ENCODE data around the gene UCN3. TPM values are rescaled to one million over a fixed set of nuclear protein-coding genes. Genes with fewer than 3 reads are reported as not detected.

UCN3 gene
- total and polyA plus RNA-seq, 9 of the 15 experiments (the other 6 are each of a cell fraction or from before 2014, with no cell fraction given): not detected

DNA sequence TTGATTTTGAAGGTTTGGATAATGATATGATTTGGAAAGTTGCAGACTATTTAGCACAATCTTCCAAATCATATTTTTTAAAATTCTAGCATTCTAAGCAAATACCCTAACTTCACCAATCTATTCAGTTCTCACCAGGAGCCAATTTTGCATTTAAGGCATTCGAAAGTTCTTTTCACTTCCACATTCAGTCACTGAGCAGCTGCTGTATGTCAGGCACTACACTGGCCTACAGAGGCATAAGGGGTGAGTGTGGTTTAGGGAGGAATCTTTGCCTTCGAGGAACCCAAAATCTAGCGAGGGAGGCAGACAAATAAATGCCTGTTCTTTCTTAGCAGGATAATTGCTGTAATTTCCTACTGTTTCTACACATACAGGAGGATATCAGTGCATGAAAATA, 10.7 kb upstream of the UCN3 start:
- H3K4me3 ChIP-seq: no peak overlapping the region
- POLR2A ChIA-PET: no interaction called here

More for the DNA sequence above, 10.7 kb upstream of the UCN3 start:
- Histone ChIP-seq H3K36me3 (ENCODE audit: control insufficient read depth, insufficient read depth, low read length) (no peaks in the 10 kb centered on the region), H3K9me3 (replicated peaks; ENCODE audit: control insufficient read depth, insufficient read depth, low read depth, low read length) (no peaks in the 10 kb centered on the region), H3K9me1 (ENCODE audit: control insufficient read depth, insufficient read depth, low read length) (no peaks in the 10 kb centered on the region), H3K79me2 (ENCODE audit: control insufficient read depth, insufficient read depth, low read length) (no peaks in the 10 kb centered on the region), H3K4me1 (replicated peaks in 1 of 2; ENCODE audit: control insufficient read depth in 2 of 2, insufficient read depth in 2 of 2, low read length in 2 of 2) (no peaks in the 10 kb centered on the region), H3K27me3 (ENCODE audit: control insufficient read depth in 2 of 2, insufficient read depth in 2 of 2, low read length in 2 of 2) (peaks cover 0 to 4% of the 10 kb centered on the region in 2 experiments; a peak in 1 of 5 replicates), H3K9ac (ENCODE audit: insufficient read depth in 1 of 2, low read depth in 2 of 2, low read length in 2 of 2) (no peak overlapping the region), H3K4me2 (ENCODE audit: insufficient read depth, low read length) (no peak overlapping the region), H3K27ac (ENCODE audit: extremely low read depth, low read depth, low read length) (no peak overlapping the region), H2AFZ (ENCODE audit: low read depth, low read length) (no peak overlapping the region), H4K20me1 (replicated peaks; ENCODE audit: control insufficient read depth, insufficient read depth, low read length) (no peaks in the 10 kb centered on the region)
- in situ Hi-C loops (cut with MboI): no loop called here
- 2% methylated on average over 3 of the region's 3 CpGs for WGBS (ENCODE audit: insufficient coverage, low coverage, missing lambda C conversion rate)
- TF ChIP-seq, protein P1, sequence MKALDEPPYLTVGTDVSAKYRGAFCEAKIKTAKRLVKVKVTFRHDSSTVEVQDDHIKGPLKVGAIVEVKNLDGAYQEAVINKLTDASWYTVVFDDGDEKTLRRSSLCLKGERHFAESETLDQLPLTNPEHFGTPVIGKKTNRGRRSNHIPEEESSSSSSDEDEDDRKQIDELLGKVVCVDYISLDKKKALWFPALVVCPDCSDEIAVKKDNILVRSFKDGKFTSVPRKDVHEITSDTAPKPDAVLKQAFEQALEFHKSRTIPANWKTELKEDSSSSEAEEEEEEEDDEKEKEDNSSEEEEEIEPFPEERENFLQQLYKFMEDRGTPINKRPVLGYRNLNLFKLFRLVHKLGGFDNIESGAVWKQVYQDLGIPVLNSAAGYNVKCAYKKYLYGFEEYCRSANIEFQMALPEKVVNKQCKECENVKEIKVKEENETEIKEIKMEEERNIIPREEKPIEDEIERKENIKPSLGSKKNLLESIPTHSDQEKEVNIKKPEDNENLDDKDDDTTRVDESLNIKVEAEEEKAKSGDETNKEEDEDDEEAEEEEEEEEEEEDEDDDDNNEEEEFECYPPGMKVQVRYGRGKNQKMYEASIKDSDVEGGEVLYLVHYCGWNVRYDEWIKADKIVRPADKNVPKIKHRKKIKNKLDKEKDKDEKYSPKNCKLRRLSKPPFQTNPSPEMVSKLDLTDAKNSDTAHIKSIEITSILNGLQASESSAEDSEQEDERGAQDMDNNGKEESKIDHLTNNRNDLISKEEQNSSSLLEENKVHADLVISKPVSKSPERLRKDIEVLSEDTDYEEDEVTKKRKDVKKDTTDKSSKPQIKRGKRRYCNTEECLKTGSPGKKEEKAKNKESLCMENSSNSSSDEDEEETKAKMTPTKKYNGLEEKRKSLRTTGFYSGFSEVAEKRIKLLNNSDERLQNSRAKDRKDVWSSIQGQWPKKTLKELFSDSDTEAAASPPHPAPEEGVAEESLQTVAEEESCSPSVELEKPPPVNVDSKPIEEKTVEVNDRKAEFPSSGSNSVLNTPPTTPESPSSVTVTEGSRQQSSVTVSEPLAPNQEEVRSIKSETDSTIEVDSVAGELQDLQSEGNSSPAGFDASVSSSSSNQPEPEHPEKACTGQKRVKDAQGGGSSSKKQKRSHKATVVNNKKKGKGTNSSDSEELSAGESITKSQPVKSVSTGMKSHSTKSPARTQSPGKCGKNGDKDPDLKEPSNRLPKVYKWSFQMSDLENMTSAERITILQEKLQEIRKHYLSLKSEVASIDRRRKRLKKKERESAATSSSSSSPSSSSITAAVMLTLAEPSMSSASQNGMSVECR (CRISPR knock-in tag; IDR thresholded peaks at IDR 0.05): no peak
- TF ChIP-seq, protein P2, sequence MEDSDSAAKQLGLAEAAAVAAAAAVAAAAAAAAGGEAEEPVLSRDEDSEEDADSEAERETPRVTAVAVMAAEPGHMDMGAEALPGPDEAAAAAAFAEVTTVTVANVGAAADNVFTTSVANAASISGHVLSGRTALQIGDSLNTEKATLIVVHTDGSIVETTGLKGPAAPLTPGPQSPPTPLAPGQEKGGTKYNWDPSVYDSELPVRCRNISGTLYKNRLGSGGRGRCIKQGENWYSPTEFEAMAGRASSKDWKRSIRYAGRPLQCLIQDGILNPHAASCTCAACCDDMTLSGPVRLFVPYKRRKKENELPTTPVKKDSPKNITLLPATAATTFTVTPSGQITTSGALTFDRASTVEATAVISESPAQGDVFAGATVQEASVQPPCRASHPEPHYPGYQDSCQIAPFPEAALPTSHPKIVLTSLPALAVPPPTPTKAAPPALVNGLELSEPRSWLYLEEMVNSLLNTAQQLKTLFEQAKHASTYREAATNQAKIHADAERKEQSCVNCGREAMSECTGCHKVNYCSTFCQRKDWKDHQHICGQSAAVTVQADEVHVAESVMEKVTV (CRISPR knock-in tag; IDR thresholded peaks at IDR 0.05): no peak
- DNase-seq (ENCODE audit: extremely low read depth in 1 of 4, low spot score in 3 of 4): no peak
- intact Hi-C loops (cut with micrococcal nuclease): no loop called here
- BruUV-seq (replicated peaks): no TSS peak
- no peak for FAIRE-seq
- CTCF ChIA-PET (ENCODE audit: low intra/inter-chr PET ratio): no interaction called here
- ATAC-seq: no peak
